Activated CD8-positive, alpha-beta T cell treated with anti-CD3 and anti-CD28 coated beads for 36 hours (primary cell): ENCODE results near the gene HSFX2. TPM values are rescaled to one million over a fixed set of nuclear protein-coding genes. Genes with fewer than 3 reads are reported as not detected.

Experiments
- ATAC-seq: fragments of 200-7000 bp; cut with Tn5 transposase; one replicate; pipeline ENCODE4 v1.10.0; 2021; ENCODE audit warnings: mild to moderate bottlenecking, moderate library complexity
- CTCF ChIA-PET: fragments of 350-600 bp; sonication (Branson Sonifier 250); formaldehyde crosslinking; loops from one replicate; lab custom pipeline; 2021; ENCODE audit warnings: antibody characterized with exemption; lab: Charles Lee
- POLR2A ChIA-PET: fragments of 350-600 bp; sonication (Branson Sonifier 250); formaldehyde crosslinking; loops from one replicate; lab custom pipeline; 2021; ENCODE audit warnings: antibody characterized with exemption; lab: Charles Lee
- DNase-seq: peaks from one replicate; pipeline ENCODE4 v3.0.0-alpha.2; 2020
- H3K27ac Mint-ChIP-seq: one replicate; pipeline ENCODE4 v1.8.0; 2021; ENCODE audit warnings: mild to moderate bottlenecking, mixed read lengths
- H3K27me3 Mint-ChIP-seq: one replicate; pipeline ENCODE4 v1.8.0; 2021; ENCODE audit warnings: mixed read lengths
- H3K36me3 Mint-ChIP-seq: one replicate; pipeline ENCODE4 v1.8.0; 2021; ENCODE audit warnings: low read depth, mixed read lengths
- H3K4me1 Mint-ChIP-seq: one replicate; pipeline ENCODE4 v1.8.0; 2021; ENCODE audit warnings: low read depth, mixed read lengths
- H3K4me3 Mint-ChIP-seq: one replicate; pipeline ENCODE4 v1.8.0; 2021; ENCODE audit warnings: mild to moderate bottlenecking, moderate library complexity, mixed read lengths
- H3K9me3 Mint-ChIP-seq: one replicate; pipeline ENCODE4 v1.8.0; 2021; ENCODE audit warnings: mixed read lengths
- intact Hi-C: fragments of 100-400 bp; cut with micrococcal nuclease; formaldehyde crosslinking; loops from one replicate; pipeline ENCODE4 v1.10.0; 2022
- total RNA-seq, 2 experiments: library from RNA; stranded (reverse); gene quantifications; one replicate each; pipeline ENCODE4 v1.2.3, GENCODE V29; 2021
- TF ChIP-seq, protein P1 (sequence below): fragments of 200-600 bp; IDR thresholded peaks from one replicate; pipeline ENCODE4 v1.8.0; 2022; ENCODE audit warnings: antibody characterized with exemption, mild to moderate bottlenecking

The HSFX2 gene
- total RNA-seq, 2 experiments from 2014 or later, result not detected

DNA sequence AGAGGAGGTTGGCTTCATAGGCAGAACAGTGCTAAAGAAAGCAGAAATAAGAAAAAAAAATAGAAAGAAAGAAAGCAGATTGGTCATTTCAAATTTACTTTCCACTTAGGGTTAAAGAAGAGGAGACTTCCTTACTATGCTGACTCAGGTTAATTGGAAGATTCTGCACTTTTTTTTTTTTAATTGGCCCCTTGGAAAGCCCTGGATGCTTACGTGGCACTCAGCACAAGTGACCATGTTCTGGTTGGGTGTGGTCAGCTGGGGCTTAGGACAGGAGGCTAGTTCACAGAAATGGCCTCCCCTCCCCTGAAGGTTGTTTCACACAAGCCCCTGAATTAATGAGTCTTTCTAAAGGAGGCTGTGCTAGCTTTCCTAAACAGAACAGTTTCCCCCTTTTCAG, 22.4 kb downstream of the HSFX2 start:
- ChIA-PET POLR2A (no interaction called here), CTCF (no interaction called here)
- peak overlapping the region; percentile 39 for H3K4me3 Mint-ChIP-seq
- H3K27me3 Mint-ChIP-seq, result peaks cover 2% of the 10 kb centered on the region
- intact Hi-C loops, result no loop called here
- DNase-seq (no peak), ATAC-seq (no peak)
- H3K36me3 Mint-ChIP-seq, result no peaks in the 10 kb centered on the region
- H3K4me1 Mint-ChIP-seq, result peaks cover 9% of the 10 kb centered on the region
- TF ChIP-seq, protein P1, sequence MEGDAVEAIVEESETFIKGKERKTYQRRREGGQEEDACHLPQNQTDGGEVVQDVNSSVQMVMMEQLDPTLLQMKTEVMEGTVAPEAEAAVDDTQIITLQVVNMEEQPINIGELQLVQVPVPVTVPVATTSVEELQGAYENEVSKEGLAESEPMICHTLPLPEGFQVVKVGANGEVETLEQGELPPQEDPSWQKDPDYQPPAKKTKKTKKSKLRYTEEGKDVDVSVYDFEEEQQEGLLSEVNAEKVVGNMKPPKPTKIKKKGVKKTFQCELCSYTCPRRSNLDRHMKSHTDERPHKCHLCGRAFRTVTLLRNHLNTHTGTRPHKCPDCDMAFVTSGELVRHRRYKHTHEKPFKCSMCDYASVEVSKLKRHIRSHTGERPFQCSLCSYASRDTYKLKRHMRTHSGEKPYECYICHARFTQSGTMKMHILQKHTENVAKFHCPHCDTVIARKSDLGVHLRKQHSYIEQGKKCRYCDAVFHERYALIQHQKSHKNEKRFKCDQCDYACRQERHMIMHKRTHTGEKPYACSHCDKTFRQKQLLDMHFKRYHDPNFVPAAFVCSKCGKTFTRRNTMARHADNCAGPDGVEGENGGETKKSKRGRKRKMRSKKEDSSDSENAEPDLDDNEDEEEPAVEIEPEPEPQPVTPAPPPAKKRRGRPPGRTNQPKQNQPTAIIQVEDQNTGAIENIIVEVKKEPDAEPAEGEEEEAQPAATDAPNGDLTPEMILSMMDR, result no peak
- H3K27ac Mint-ChIP-seq, result peak overlapping the region; percentile 64
- no peaks in the 10 kb centered on the region for H3K9me3 Mint-ChIP-seq

DNA sequence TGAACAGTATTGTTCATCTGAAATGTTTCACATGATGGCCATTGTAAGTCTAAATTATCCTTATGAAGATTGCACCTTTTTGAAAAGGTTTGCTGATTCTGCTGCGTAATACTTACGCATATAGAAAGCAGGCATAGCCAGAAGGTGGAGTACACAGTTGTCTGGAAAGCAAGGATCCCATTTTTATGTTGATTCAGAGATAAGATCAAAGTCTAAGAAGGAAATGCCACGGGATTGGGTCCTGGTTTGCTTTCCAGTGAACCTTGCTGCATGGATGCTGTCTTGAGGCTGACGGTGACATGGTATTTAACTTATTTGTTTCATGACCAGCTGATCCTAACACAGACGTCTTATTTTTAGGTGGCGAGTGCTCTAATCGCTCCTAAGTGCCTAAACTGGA, 23.3 kb downstream of the HSFX2 start:
- CTCF ChIA-PET, result no interaction called here
- TF ChIP-seq, protein P1, result no peak
- H3K36me3 Mint-ChIP-seq, result no peaks in the 10 kb centered on the region
- peaks cover 2% of the 10 kb centered on the region for H3K27me3 Mint-ChIP-seq
- ATAC-seq (no peak), DNase-seq (no peak)
- H3K9me3 Mint-ChIP-seq, result no peaks in the 10 kb centered on the region
- intact Hi-C loops, result no loop called here
- no peak overlapping the region for H3K4me3 Mint-ChIP-seq
- no peak overlapping the region for H3K27ac Mint-ChIP-seq
- POLR2A ChIA-PET, result no interaction called here
- peaks cover 9% of the 10 kb centered on the region for H3K4me1 Mint-ChIP-seq

DNA sequence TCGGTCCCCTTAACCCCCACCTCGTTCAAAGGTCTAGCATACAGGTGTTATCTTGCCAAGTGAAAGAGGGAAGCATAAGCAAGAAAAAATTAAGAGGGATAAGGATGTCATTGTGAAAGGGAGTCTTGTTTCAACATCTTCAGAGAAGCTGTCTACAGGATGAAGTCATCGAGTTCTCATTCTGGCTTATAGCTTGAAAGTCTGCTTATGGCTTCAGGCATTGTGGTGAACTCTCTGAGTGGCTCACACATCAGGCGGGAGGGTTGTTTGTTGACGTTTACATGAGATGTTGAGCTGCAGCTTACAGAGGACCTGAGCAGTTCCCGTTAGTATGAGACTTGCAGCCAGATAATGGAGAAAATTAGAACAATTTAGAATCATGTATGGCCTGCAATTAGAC, 24.4 kb downstream of the HSFX2 start:
- intact Hi-C loops, result no loop called here
- H3K4me3 Mint-ChIP-seq, result no peak overlapping the region
- peaks cover 9% of the 10 kb centered on the region for H3K4me1 Mint-ChIP-seq
- DNase-seq (no peak), ATAC-seq (no peak)
- no peaks in the 10 kb centered on the region for H3K36me3 Mint-ChIP-seq
- H3K27me3 Mint-ChIP-seq, result peaks cover 2% of the 10 kb centered on the region
- H3K9me3 Mint-ChIP-seq, result no peaks in the 10 kb centered on the region
- TF ChIP-seq, protein P1, result no peak
- ChIA-PET POLR2A (no interaction called here), CTCF (no interaction called here)
- no peak overlapping the region for H3K27ac Mint-ChIP-seq

DNA sequence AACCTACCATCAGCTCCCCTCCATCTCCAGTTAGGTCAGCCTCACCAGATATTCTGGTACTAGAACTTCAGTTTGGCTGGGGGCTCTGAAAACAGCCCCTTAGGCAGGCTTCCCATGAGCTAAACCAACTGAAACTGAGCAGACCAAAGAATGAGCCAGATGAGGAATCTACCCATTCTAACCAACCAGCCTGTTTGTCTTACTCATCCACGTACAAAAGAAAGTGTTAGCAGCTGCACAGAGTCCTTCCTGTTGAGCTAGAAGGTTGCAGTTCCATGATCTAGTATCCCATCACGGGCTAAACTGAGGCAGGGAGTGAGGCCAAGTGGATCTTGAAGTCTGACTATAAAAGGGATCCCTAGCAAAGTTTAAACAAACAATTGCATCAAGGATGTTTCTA, 25.3 kb downstream of the HSFX2 start:
- no peaks in the 10 kb centered on the region for H3K9me3 Mint-ChIP-seq
- ATAC-seq (no peak), DNase-seq (no peak)
- no peak overlapping the region for H3K4me3 Mint-ChIP-seq
- TF ChIP-seq, protein P1, result no peak
- H3K27me3 Mint-ChIP-seq, result peaks cover 2% of the 10 kb centered on the region
- ChIA-PET CTCF (no interaction called here), POLR2A (no interaction called here)
- H3K36me3 Mint-ChIP-seq, result no peaks in the 10 kb centered on the region
- intact Hi-C loops, result no loop called here
- H3K4me1 Mint-ChIP-seq, result peaks cover 9% of the 10 kb centered on the region
- no peak overlapping the region for H3K27ac Mint-ChIP-seq

DNA sequence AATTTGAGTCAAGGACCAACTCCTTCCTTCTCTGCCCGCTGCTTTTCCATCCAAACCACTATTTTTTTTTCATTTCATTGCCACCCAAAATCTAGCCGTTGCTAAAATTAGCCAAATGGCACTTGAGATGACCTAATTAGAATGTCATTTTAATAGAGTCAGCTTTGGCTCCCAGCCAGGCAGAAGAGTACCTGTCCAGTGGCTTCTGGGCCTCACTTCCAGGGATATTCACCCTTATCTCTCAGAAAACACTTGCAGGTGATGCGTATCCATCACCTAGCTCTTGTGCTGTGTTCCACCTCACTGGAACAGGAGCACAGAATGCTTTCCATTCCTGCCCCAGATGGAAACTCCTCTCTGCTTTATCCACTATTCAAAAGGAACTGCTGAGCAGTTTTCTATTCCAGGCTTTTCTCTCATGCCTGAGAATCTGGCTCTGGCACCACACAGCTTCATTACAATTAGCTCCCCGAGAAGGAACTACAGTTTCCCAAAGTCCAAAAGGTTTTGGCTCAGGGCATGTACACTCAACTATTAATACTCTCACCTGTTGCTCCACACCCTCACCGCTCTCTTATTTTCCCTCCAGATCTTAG, 26.3 kb downstream of the HSFX2 start:
- ChIA-PET CTCF (no interaction called here), POLR2A (no interaction called here)
- Mint-ChIP-seq H3K27ac (no peak overlapping the region), H3K27me3 (peaks cover 2% of the 10 kb centered on the region), H3K9me3 (no peaks in the 10 kb centered on the region), H3K36me3 (no peaks in the 10 kb centered on the region), H3K4me3 (no peak overlapping the region), H3K4me1 (peaks cover 9% of the 10 kb centered on the region)
- TF ChIP-seq, protein P1, result no peak
- intact Hi-C loops, result no loop called here
- no peak for DNase-seq
- ATAC-seq, result no peak
